Astrocyte of the cerebellum (primary cell): ENCODE data around the gene HEXB.
A peak's percentile ranks its signal among the peaks of the same experiment; 100 is the strongest.

Source experiments
- DNase-seq: peaks from one replicate; pipeline ENCODE4 v3.0.0-alpha.2; 2011; ENCODE audit warnings: low read depth
- H3K4me3 ChIP-seq: 2 replicates; pipeline ENCODE4 v1.5.1; 2011; ENCODE audit warnings: mild to moderate bottlenecking, low read depth, low read length, moderate library complexity
- in situ Hi-C: cut with HindIII; loops from 2 replicates; pipeline ENCODE4 v1.10.0; 2017; ENCODE audit warnings: low sequenced_read_pairs
- TF ChIP-seq, protein P1 (sequence below): IDR thresholded peaks from 2 replicates; pipeline ENCODE4 v1.5.1; 2012; ENCODE audit warnings: low read length, low read depth, moderate library complexity, mild to moderate bottlenecking; ENCODE audit errors: missing control alignments

The HEXB gene

GRCh38 chr5:74767579-74767913, 82.5 kb downstream of the HEXB start:
- no peak for DNase-seq
- in situ Hi-C loops = no loop called here
- H3K4me3 ChIP-seq = peak overlapping the region; percentile 96
- TF ChIP-seq, protein P1, sequence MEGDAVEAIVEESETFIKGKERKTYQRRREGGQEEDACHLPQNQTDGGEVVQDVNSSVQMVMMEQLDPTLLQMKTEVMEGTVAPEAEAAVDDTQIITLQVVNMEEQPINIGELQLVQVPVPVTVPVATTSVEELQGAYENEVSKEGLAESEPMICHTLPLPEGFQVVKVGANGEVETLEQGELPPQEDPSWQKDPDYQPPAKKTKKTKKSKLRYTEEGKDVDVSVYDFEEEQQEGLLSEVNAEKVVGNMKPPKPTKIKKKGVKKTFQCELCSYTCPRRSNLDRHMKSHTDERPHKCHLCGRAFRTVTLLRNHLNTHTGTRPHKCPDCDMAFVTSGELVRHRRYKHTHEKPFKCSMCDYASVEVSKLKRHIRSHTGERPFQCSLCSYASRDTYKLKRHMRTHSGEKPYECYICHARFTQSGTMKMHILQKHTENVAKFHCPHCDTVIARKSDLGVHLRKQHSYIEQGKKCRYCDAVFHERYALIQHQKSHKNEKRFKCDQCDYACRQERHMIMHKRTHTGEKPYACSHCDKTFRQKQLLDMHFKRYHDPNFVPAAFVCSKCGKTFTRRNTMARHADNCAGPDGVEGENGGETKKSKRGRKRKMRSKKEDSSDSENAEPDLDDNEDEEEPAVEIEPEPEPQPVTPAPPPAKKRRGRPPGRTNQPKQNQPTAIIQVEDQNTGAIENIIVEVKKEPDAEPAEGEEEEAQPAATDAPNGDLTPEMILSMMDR = no peak
